Endothelial cell of umbilical vein (primary cell): ENCODE measurements around the gene ABCA2. TPM values are rescaled to one million over a fixed set of nuclear protein-coding genes. Genes with fewer than 3 reads are reported as not detected.

ENCODE experiments used
- BruUV-seq: library from RNA; stranded (reverse); fragments of 400-500 nt; replicated peaks from 2 replicates; lab custom pipeline; 2021; lab: Mats Ljungman, UMichigan
- CTCF ChIA-PET: fragments of 300-600, 350-600 bp; sonication (Branson Sonifier 250); formaldehyde crosslinking; loops from one replicate; lab custom pipeline; 2021; ENCODE audit warnings: antibody characterized with exemption, inconsistent platforms; lab: Charles Lee
- POLR2A ChIA-PET: fragments of 300-600, 350-600 bp; sonication (Branson Sonifier 250); formaldehyde crosslinking; loops from one replicate; lab custom pipeline; 2021; ENCODE audit warnings: antibody characterized with exemption, inconsistent platforms; lab: Charles Lee
- DNase-seq: peaks from one replicate; pipeline ENCODE4 v3.0.0-alpha.2; 2011; ENCODE audit warnings: low read depth, low spot score
- FAIRE-seq: peaks from 2 replicates; lab custom pipeline; 2011; peaks lifted over from hg19 to GRCh38; lab: Jason Lieb, UNC
- H2AFZ ChIP-seq: 2 replicates; pipeline ENCODE4 v1.6.0; 2012; ENCODE audit warnings: low read depth, low read length, control low read depth, inconsistent platforms
- H3K27ac ChIP-seq: 2 replicates; pipeline ENCODE4 v1.5.1; 2011; ENCODE audit warnings: low read depth, mild to moderate bottlenecking, control low read depth, low read length, moderate library complexity; ENCODE audit not compliant: insufficient read depth
- H3K27me3 ChIP-seq, 2 experiments: 2 replicates each; pipeline versions ENCODE4 v1.6.0 to v1.6.1; 2011; ENCODE audit warnings: low read length in 2 of 2, mixed read lengths in 1 of 2; ENCODE audit not compliant: control insufficient read depth in 2 of 2, insufficient read depth in 2 of 2
- H3K36me3 ChIP-seq, 2 experiments: 2 replicates in 1 of 2; 3 replicates in 1 of 2; pipeline ENCODE4 v1.5.1; 2011; ENCODE audit warnings: low read length in 2 of 2, mild to moderate bottlenecking in 1 of 2, moderate library complexity in 1 of 2; ENCODE audit not compliant: control insufficient read depth in 2 of 2, insufficient read depth in 2 of 2; ENCODE audit errors: extremely low read depth in 1 of 2
- H3K4me1 ChIP-seq: 3 replicates; pipeline ENCODE4 v1.5.1; 2011; ENCODE audit warnings: mild to moderate bottlenecking, low read length; ENCODE audit not compliant: control insufficient read depth, insufficient read depth; ENCODE audit errors: extremely low read depth
- H3K4me2 ChIP-seq: 2 replicates; pipeline ENCODE4 v1.6.1; 2011; ENCODE audit warnings: low read length, control low read depth, mixed read lengths; ENCODE audit not compliant: insufficient read depth
- H3K4me3 ChIP-seq, 3 experiments: fragments of 200-600 bp in 1 of 3; sonication (generic), shearing (Covaris generic) in 1 of 3; replicated peaks in 1 of 3; 2 replicates each; pipeline ENCODE4 v1.5.1; 2011 to 2016; ENCODE audit warnings: control low read depth in 3 of 3, low read length in 3 of 3, mild to moderate bottlenecking in 2 of 3, inconsistent platforms in 1 of 3, low read depth in 1 of 3, moderate library complexity in 1 of 3; ENCODE audit not compliant: insufficient read depth in 1 of 3
- H3K79me2 ChIP-seq: 2 replicates; pipeline ENCODE4 v1.6.0; 2012; ENCODE audit warnings: low read length, inconsistent platforms; ENCODE audit not compliant: control insufficient read depth, insufficient read depth
- H3K9ac ChIP-seq: replicated peaks from 2 replicates; pipeline ENCODE3; 2011; ENCODE audit warnings: low read length, control low read depth; ENCODE audit not compliant: insufficient read depth; ENCODE audit errors: extremely low read depth
- H3K9me1 ChIP-seq: replicated peaks from 3 replicates; pipeline ENCODE4 v1.6.0; 2011; ENCODE audit warnings: mild to moderate bottlenecking, low read length; ENCODE audit not compliant: control insufficient read depth, insufficient read depth; ENCODE audit errors: extremely low read depth
- H3K9me3 ChIP-seq: replicated peaks from 2 replicates; pipeline ENCODE4 v1.5.1; 2012; ENCODE audit warnings: low read length, inconsistent platforms; ENCODE audit not compliant: control insufficient read depth, insufficient read depth
- H4K20me1 ChIP-seq: replicated peaks from 2 replicates; pipeline ENCODE3; 2011; ENCODE audit warnings: mild to moderate bottlenecking, low read length; ENCODE audit not compliant: control insufficient read depth, insufficient read depth; ENCODE audit errors: extremely low read depth
- EZH2 ChIP-seq: IDR thresholded peaks from 2 replicates; pipeline ENCODE4 v1.6.1; 2012; ENCODE audit warnings: borderline replicate concordance, low read depth, mild to moderate bottlenecking, moderate library complexity, low read length, inconsistent platforms; ENCODE audit not compliant: severe bottlenecking
- FOS ChIP-seq: IDR thresholded peaks from 2 replicates; pipeline ENCODE4 v1.6.1; 2011; ENCODE audit warnings: mild to moderate bottlenecking, low read length, moderate library complexity, borderline replicate concordance; ENCODE audit not compliant: insufficient read depth
- GATA2 ChIP-seq: IDR thresholded peaks from 2 replicates; pipeline ENCODE4 v1.7.0; 2011; ENCODE audit warnings: low read depth, mild to moderate bottlenecking, moderate library complexity, mixed read lengths, low read length; ENCODE audit not compliant: insufficient read length, insufficient read depth
- JUN ChIP-seq: IDR thresholded peaks from 2 replicates; pipeline ENCODE4 v1.6.1; 2011; ENCODE audit warnings: borderline replicate concordance, low read depth; ENCODE audit not compliant: insufficient read length, insufficient read depth
- MYC ChIP-seq: IDR thresholded peaks from one replicate; pipeline ENCODE4 v1.6.1; 2011; ENCODE audit warnings: mild to moderate bottlenecking, low read depth, low read length
- POLR2A ChIP-seq: IDR thresholded peaks from 2 replicates; pipeline ENCODE4 v1.6.1; 2012; ENCODE audit warnings: low read depth, mild to moderate bottlenecking, control low read depth, low read length
- POLR2AphosphoS5 ChIP-seq: IDR thresholded peaks from 2 replicates; pipeline ENCODE4 v1.6.1; 2012; ENCODE audit warnings: low read depth, mild to moderate bottlenecking, control low read depth, low read length, moderate library complexity; ENCODE audit not compliant: insufficient read depth
- dilution Hi-C: fragments of 300-500 bp; cut with MboI; formaldehyde crosslinking; loops from one replicate; pipeline ENCODE4 v1.15.0; 2019; ENCODE audit warnings: low sequenced_read_pairs; ENCODE audit not compliant: extremely low pct_ligation_motif_present
- intact Hi-C: fragments of 100-400 bp; cut with micrococcal nuclease; formaldehyde crosslinking; loops from one replicate; pipeline ENCODE4 v1.10.0; 2022
- polyA plus RNA-seq, 4 experiments: library from polyadenylated mRNA; depleted of rRNA in 3 of 4; stranded (reverse) in 3 of 4; unstranded in 1 of 4; fragments of >200 nt; gene quantifications; 2 replicates each; pipeline versions ENCODE4 v1.2.1 to v1.2.3, GENCODE V29; 2011 to 2012; ENCODE audit warnings: missing spikeins in 1 of 4
- total RNA-seq: library from RNA; stranded (reverse); gene quantifications from 2 replicates; pipeline ENCODE4 v1.2.3, GENCODE V29; 2021
- TF ChIP-seq, protein P1 (sequence below): IDR thresholded peaks from 2 replicates; pipeline ENCODE4 v1.6.1; 2011; ENCODE audit not compliant: insufficient read depth, insufficient read length
- TF ChIP-seq, protein P2 (sequence below), 2 donors: IDR thresholded peaks; 1 replicate in 1 of 2; 2 replicates in 1 of 2; pipeline ENCODE4 v1.5.1; 2011; ENCODE audit warnings: low read length in 2 of 2, mild to moderate bottlenecking in 2 of 2, moderate library complexity in 2 of 2, control low read depth in 1 of 2, inconsistent platforms in 1 of 2, low read depth in 1 of 2; ENCODE audit not compliant: insufficient read depth in 1 of 2; ENCODE audit errors: extremely low read depth in 1 of 2

The ABCA2 gene
- total and polyA plus RNA-seq, 2 donors (not counting 3 experiments of a cell fraction or from before 2014, with no cell fraction given): 20.0 to 29.1 TPM

DNA sequence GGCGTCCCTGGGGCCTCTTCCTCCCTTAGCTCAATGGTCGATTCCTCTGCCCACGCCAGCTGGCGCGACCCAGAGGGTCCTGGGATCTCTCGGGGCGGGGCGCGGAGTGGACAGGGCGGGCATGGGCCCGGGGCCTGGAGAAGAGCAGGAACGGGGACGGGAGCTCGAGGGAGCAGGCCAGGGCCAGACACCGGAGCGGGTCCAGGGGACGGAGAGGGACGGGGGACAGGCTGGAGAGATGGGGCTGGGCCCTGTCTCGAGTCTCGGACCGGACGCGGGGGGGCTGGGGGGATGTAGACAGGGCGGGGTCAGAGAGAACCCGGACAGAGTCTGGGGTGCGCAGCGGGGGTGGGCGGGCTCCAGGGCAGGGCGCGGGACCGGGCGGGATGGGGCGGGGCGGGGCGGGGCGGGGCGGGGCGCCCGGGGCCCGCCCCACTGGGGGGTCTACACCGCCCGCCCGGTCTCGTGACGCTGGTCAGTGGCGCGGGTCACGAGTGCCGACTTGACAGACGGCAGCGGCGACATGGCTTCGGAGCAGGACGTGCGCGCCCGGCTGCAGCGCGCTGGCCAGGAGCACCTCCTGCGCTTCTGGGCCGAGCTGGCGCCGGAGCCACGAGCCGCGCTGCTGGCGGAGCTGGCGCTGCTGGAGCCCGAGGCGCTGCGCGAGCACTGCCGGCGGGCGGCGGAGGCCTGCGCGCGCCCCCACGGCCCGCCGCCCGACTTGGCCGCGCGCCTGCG is 49.1 kb upstream of the ABCA2 start, which contains the start of gene UAP1L1:
TSS of gene UAP1L1 (plus strand) at position 508 of the 738 bp plus-strand sequence. CDS start at position 524, 16 bp downstream.
- POLR2A ChIA-PET: interaction anchor here (0.5 to 0.8 kb wide), 2 partner anchors 9 to 78 kb away, joined by 3 to 4 read pairs; partner anchors contain the start of gene MAN1B1

DNA sequence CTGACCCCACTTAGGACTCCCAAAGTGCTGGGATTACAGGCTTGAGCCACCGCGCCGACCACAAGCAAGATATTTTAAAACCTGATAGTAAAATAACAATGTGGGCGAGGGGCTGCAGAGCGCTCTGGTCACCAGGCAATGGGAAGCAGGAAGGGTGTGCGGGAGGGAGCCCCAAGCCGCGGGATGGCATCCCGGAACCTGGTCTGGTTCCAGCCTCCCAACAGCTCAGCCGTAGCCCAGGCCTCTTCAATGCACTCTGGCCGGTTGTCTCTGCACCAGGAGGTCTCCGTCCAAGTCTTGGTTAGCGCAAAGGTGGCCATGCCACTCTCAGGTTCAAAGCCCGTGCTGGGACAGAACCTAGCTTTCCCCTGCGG is 48.6 kb upstream of the ABCA2 start:
- POLR2A ChIA-PET: interaction anchor here (0.5 to 0.8 kb wide), 2 partner anchors 10 to 77 kb away, joined by 3 to 4 read pairs; partner anchors contain the start of gene MAN1B1

More for the DNA sequence above, 49.1 kb upstream of the ABCA2 start, which contains the start of gene UAP1L1:
- Histone ChIP-seq H3K4me2 (peak within 1 kb of the TSS; percentile 51), H3K9ac (peak within 1 kb of the TSS; percentile 24), H4K20me1 (no peaks in the 10 kb centered on the region), H3K27ac (no peak within 1 kb of the TSS), H3K9me1 (no peaks in the 10 kb centered on the region), H3K79me2 (peaks cover 6% of the 10 kb centered on the region), H3K4me3 (peak within 1 kb of the TSS; percentile 54 to 88 (median 60)), H2AFZ (peak within 1 kb of the TSS; percentile 82), H3K27me3 (no peaks in the 10 kb centered on the region), H3K36me3 (peaks cover 0 to 23% of the 10 kb centered on the region in 2 experiments), H3K9me3 (no peaks in the 10 kb centered on the region), H3K4me1 (peaks cover 5% of the 10 kb centered on the region)
- peak; percentile 43 for DNase-seq
- no TSS peak for BruUV-seq
- CTCF ChIA-PET: interaction anchor here (0.7 to 3.7 kb wide), 8 partner anchors 8 to 224 kb away, joined by 3 to 29 read pairs (median 5); partner anchors contain the start of genes MAN1B1, NPDC1 and NRARP
- peak; percentile 71 for TF ChIP-seq POLR2A
- no peak for TF ChIP-seq FOS
- peak; percentile 64 for TF ChIP-seq POLR2AphosphoS5
- no peak for TF ChIP-seq JUN
- TF ChIP-seq, protein P1, sequence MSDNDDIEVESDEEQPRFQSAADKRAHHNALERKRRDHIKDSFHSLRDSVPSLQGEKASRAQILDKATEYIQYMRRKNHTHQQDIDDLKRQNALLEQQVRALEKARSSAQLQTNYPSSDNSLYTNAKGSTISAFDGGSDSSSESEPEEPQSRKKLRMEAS: no peak
- dilution Hi-C loops: no loop called here
- peak; percentile 68 for FAIRE-seq
- intact Hi-C loops: no loop called here

More for the DNA sequence above, 48.6 kb upstream of the ABCA2 start:
- dilution Hi-C loops: no loop called here
- no peaks in the 10 kb centered on the region for H4K20me1 ChIP-seq
- BruUV-seq: no TSS peak
- H3K4me2 ChIP-seq: peak overlapping the region; percentile 51
- peaks cover 0 to 19% of the 10 kb centered on the region in 2 experiments for H3K36me3 ChIP-seq
- H3K4me1 ChIP-seq: peaks cover 5% of the 10 kb centered on the region
- H2AFZ ChIP-seq: peak overlapping the region; percentile 82
- intact Hi-C loops: no loop called here
- no peaks in the 10 kb centered on the region for H3K27me3 ChIP-seq
- TF ChIP-seq EZH2 (no peak), GATA2 (no peak), MYC (no peak), POLR2A (no peak), JUN (no peak), FOS (no peak), POLR2AphosphoS5 (no peak)
- TF ChIP-seq, protein P2, sequence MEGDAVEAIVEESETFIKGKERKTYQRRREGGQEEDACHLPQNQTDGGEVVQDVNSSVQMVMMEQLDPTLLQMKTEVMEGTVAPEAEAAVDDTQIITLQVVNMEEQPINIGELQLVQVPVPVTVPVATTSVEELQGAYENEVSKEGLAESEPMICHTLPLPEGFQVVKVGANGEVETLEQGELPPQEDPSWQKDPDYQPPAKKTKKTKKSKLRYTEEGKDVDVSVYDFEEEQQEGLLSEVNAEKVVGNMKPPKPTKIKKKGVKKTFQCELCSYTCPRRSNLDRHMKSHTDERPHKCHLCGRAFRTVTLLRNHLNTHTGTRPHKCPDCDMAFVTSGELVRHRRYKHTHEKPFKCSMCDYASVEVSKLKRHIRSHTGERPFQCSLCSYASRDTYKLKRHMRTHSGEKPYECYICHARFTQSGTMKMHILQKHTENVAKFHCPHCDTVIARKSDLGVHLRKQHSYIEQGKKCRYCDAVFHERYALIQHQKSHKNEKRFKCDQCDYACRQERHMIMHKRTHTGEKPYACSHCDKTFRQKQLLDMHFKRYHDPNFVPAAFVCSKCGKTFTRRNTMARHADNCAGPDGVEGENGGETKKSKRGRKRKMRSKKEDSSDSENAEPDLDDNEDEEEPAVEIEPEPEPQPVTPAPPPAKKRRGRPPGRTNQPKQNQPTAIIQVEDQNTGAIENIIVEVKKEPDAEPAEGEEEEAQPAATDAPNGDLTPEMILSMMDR (IDR thresholded peaks at IDR 0.05; ENCODE audit: extremely low read depth in 1 of 2, insufficient read depth in 1 of 2, low read depth in 1 of 2, low read length in 2 of 2): no peak
- TF ChIP-seq, protein P1: no peak
- H3K9ac ChIP-seq: no peak overlapping the region
- CTCF ChIA-PET: interaction anchor here (1.0 to 3.7 kb wide), 6 partner anchors 10 to 225 kb away, joined by 3 to 29 read pairs (median 10); partner anchors contain the start of genes MAN1B1, NPDC1 and NRARP
- peaks cover 6% of the 10 kb centered on the region for H3K79me2 ChIP-seq
- peak overlapping the region in 1 of 3 experiments; percentile 88 for H3K4me3 ChIP-seq
- DNase-seq: no peak
- H3K9me1 ChIP-seq: no peaks in the 10 kb centered on the region
- FAIRE-seq: no peak
- no peaks in the 10 kb centered on the region for H3K9me3 ChIP-seq
- H3K27ac ChIP-seq: no peak overlapping the region
